H9 (cell line): Measurements from ENCODE around the gene RPRD1B. TPM values are rescaled to one million over a fixed set of nuclear protein-coding genes. Genes with fewer than 3 reads are reported as not detected.

ENCODE experiments used
- DNase-seq: peaks from one replicate; pipeline ENCODE4 v3.0.0-alpha.2; 2017
- H2AFZ ChIP-seq: one replicate; pipeline ENCODE4 v1.6.1; 2013; ENCODE audit warnings: mild to moderate bottlenecking, low read length, control low read depth, moderate library complexity
- H2AK5ac ChIP-seq: 2 replicates; pipeline ENCODE4 v1.6.1; 2013; ENCODE audit warnings: low read length, control low read depth, mixed read lengths; ENCODE audit not compliant: insufficient read length
- H2BK120ac ChIP-seq: one replicate; pipeline ENCODE4 v1.6.1; 2013; ENCODE audit warnings: low read depth, mild to moderate bottlenecking, low read length, control low read depth, inconsistent platforms; ENCODE audit not compliant: poor library complexity, severe bottlenecking
- H2BK12ac ChIP-seq: 2 replicates; pipeline ENCODE4 v1.6.1; 2013; ENCODE audit warnings: low read length, control low read depth, mixed read lengths, low read depth; ENCODE audit not compliant: insufficient read length
- H2BK15ac ChIP-seq: 2 replicates; pipeline ENCODE4 v1.6.1; 2013; ENCODE audit warnings: low read depth, low read length, control low read depth
- H2BK20ac ChIP-seq: one replicate; pipeline ENCODE4 v1.6.1; 2013; ENCODE audit warnings: low read depth, mild to moderate bottlenecking, low read length, control low read depth, inconsistent platforms; ENCODE audit not compliant: poor library complexity, severe bottlenecking
- H2BK5ac ChIP-seq: 2 replicates; pipeline ENCODE4 v1.6.1; 2013; ENCODE audit warnings: low read length, control low read depth, mixed read lengths; ENCODE audit not compliant: insufficient read length
- H3K14ac ChIP-seq: 2 replicates; pipeline ENCODE4 v1.6.1; 2013; ENCODE audit warnings: low read length, control low read depth; ENCODE audit not compliant: insufficient read depth
- H3K18ac ChIP-seq: 2 replicates; pipeline ENCODE4 v1.6.1; 2013; ENCODE audit warnings: low read depth, mild to moderate bottlenecking, mixed read lengths, low read length, control low read depth; ENCODE audit not compliant: insufficient read length
- H3K23ac ChIP-seq: 2 replicates; pipeline ENCODE4 v1.6.1; 2013; ENCODE audit warnings: low read length, control low read depth, mixed read lengths, low read depth; ENCODE audit not compliant: insufficient read length
- H3K23me2 ChIP-seq: 2 replicates; pipeline ENCODE4 v1.6.1; 2013; ENCODE audit warnings: low read depth, mild to moderate bottlenecking, mixed read lengths, low read length, control low read depth; ENCODE audit not compliant: insufficient read length, poor library complexity, severe bottlenecking
- H3K27ac ChIP-seq: 2 replicates; pipeline ENCODE4 v1.5.1; 2013; ENCODE audit warnings: low read length, control low read depth, mixed read lengths, low read depth; ENCODE audit not compliant: insufficient read length
- H3K27me3 ChIP-seq: 2 replicates; pipeline ENCODE4 v1.6.1; 2013; ENCODE audit warnings: low read length, control low read depth, inconsistent platforms; ENCODE audit not compliant: insufficient read depth
- H3K4ac ChIP-seq: 2 replicates; pipeline ENCODE4 v1.6.1; 2013; ENCODE audit warnings: low read depth, mild to moderate bottlenecking, control low read depth, inconsistent platforms, low read length, moderate library complexity
- H3K4me1 ChIP-seq: 2 replicates; pipeline ENCODE4 v1.6.1; 2013; ENCODE audit warnings: low read length, control low read depth, inconsistent platforms; ENCODE audit not compliant: insufficient read depth
- H3K4me2 ChIP-seq: 2 replicates; pipeline ENCODE4 v1.6.1; 2013; ENCODE audit warnings: low read length, control low read depth, mixed read lengths; ENCODE audit not compliant: insufficient read length, insufficient read depth
- H3K56ac ChIP-seq: 2 replicates; pipeline ENCODE4 v1.6.1; 2013; ENCODE audit warnings: low read depth, mild to moderate bottlenecking, mixed read lengths, low read length, control low read depth; ENCODE audit not compliant: insufficient read length
- H3K79me1 ChIP-seq: 2 replicates; pipeline ENCODE4 v1.6.1; 2013; ENCODE audit warnings: low read depth, mild to moderate bottlenecking, moderate library complexity, low read length, control low read depth, inconsistent platforms; ENCODE audit not compliant: insufficient read depth, poor library complexity, severe bottlenecking
- H3K79me2 ChIP-seq: 2 replicates; pipeline ENCODE4 v1.6.1; 2013; ENCODE audit warnings: low read length, control low read depth, inconsistent platforms; ENCODE audit not compliant: insufficient read depth
- H3K9ac ChIP-seq: 2 replicates; pipeline ENCODE4 v1.6.1; 2013; ENCODE audit warnings: low read length, control low read depth, mixed read lengths; ENCODE audit not compliant: insufficient read length; ENCODE audit errors: extremely low read depth
- H3K9me3 ChIP-seq: one replicate; pipeline ENCODE4 v1.6.1; 2013; ENCODE audit warnings: low read depth, low read length, inconsistent platforms; ENCODE audit not compliant: control insufficient read depth
- H3T11ph ChIP-seq: one replicate; pipeline ENCODE4 v1.6.1; 2013; ENCODE audit warnings: mild to moderate bottlenecking, low read length, control low read depth, inconsistent platforms
- H4K20me1 ChIP-seq: one replicate; pipeline ENCODE4 v1.6.1; 2013; ENCODE audit not compliant: control insufficient read depth, insufficient read length, insufficient read depth
- H4K5ac ChIP-seq: 2 replicates; pipeline ENCODE4 v1.6.1; 2013; ENCODE audit warnings: low read depth, mild to moderate bottlenecking, mixed read lengths, low read length, control low read depth; ENCODE audit not compliant: insufficient read length
- H4K8ac ChIP-seq: replicated peaks from 2 replicates; pipeline ENCODE4 v1.6.1; 2013; ENCODE audit warnings: low read length, control low read depth, mixed read lengths, low read depth; ENCODE audit not compliant: insufficient read length
- H4K91ac ChIP-seq: 2 replicates; pipeline ENCODE4 v1.6.1; 2013; ENCODE audit warnings: low read depth, mild to moderate bottlenecking, moderate library complexity, mixed read lengths, low read length, control low read depth; ENCODE audit not compliant: insufficient read length
- H3K27ac Mint-ChIP-seq, 3 experiments: 2 replicates in 2 of 3; 3 replicates in 1 of 3; pipeline ENCODE4 v1.8.0; 2020 to 2021; ENCODE audit warnings: mixed read lengths in 3 of 3, mild to moderate bottlenecking in 1 of 3, moderate library complexity in 1 of 3
- H3K27me3 Mint-ChIP-seq: 2 replicates; pipeline ENCODE4 v1.8.0; 2021; ENCODE audit warnings: low read depth, mild to moderate bottlenecking, moderate library complexity, mixed read lengths
- H3K36me3 Mint-ChIP-seq, 3 experiments: 2 replicates in 2 of 3; 3 replicates in 1 of 3; pipeline ENCODE4 v1.8.0; 2020 to 2021; ENCODE audit warnings: low read depth in 3 of 3, mixed read lengths in 3 of 3; ENCODE audit not compliant: insufficient read depth in 1 of 3
- H3K4me1 Mint-ChIP-seq, 2 experiments: 2 replicates each; pipeline ENCODE4 v1.8.0; 2020; ENCODE audit warnings: mixed read lengths in 2 of 2
- H3K4me3 Mint-ChIP-seq, 2 experiments: 2 replicates in 1 of 2; 3 replicates in 1 of 2; pipeline ENCODE4 v1.8.0; 2020 to 2021; ENCODE audit warnings: mild to moderate bottlenecking in 2 of 2, mixed read lengths in 2 of 2, moderate library complexity in 1 of 2
- H3K9me3 Mint-ChIP-seq, 2 experiments: 2 replicates in 1 of 2; 3 replicates in 1 of 2; pipeline ENCODE4 v1.8.0; 2020; ENCODE audit warnings: mild to moderate bottlenecking in 2 of 2, mixed read lengths in 2 of 2, moderate library complexity in 1 of 2
- CTCF ChIP-seq: fragments of 200-600 bp; sonication (generic); conservative IDR thresholded peaks from 3 replicates; pipeline ENCODE4 v1.8.0; 2021; ENCODE audit warnings: antibody characterized with exemption, mild to moderate bottlenecking
- WGBS: extraction: QIAGEN DNeasy Blood & Tissue Kit; methylation state at CpG from one replicate; pipeline ENCODE4 v1.1.7; 2013; ENCODE audit warnings: missing lambda C conversion rate, low lambda C conversion rate, mixed read lengths; ENCODE audit not compliant: insufficient read length; ENCODE audit errors: extremely low coverage; 5-methylcytosine and 5-hydroxymethylcytosine counted together
- total RNA-seq: library from RNA; stranded (reverse); gene quantifications from 2 replicates; pipeline ENCODE4 v1.2.1, GENCODE V29; 2021

RPRD1B gene
- total RNA-seq, 1 experiment from 2014 or later: 34.3 TPM

GRCh38 chr20:38079353-38079752 lies 45.8 kb downstream of the RPRD1B start:
- DNase-seq: no peak
- H3K4me2 ChIP-seq: no peak overlapping the region
- no peak overlapping the region for H3K27ac Mint-ChIP-seq
- H2AK5ac ChIP-seq: no peak overlapping the region
- no peaks in the 10 kb centered on the region for H3K23me2 ChIP-seq
- H3K27me3 ChIP-seq: no peaks in the 10 kb centered on the region
- no peak for TF ChIP-seq CTCF
- no peak overlapping the region for H3K27ac ChIP-seq
- no peaks in the 10 kb centered on the region for H3K4me1 ChIP-seq
- no peak overlapping the region for H2AFZ ChIP-seq
- H3K79me2 ChIP-seq: peaks cover 1% of the 10 kb centered on the region; the same call in 1 of the 2 replicates
- no peak overlapping the region for H4K5ac ChIP-seq
- H4K8ac ChIP-seq: no peak overlapping the region
- H3K27me3 Mint-ChIP-seq: no peaks in the 10 kb centered on the region
- H2BK15ac ChIP-seq: no peak overlapping the region
- H3K9ac ChIP-seq: no peak overlapping the region
- H4K91ac ChIP-seq: no peak overlapping the region
- H3K14ac ChIP-seq: no peak overlapping the region
- no peak overlapping the region for H2BK5ac ChIP-seq
- H3T11ph ChIP-seq: no peak overlapping the region
- H4K20me1 ChIP-seq: no peaks in the 10 kb centered on the region
- no peak overlapping the region for H3K4ac ChIP-seq
- peaks cover 3% of the 10 kb centered on the region for H3K79me1 ChIP-seq
- H3K4me3 Mint-ChIP-seq: no peak overlapping the region
- H3K4me1 Mint-ChIP-seq: peaks cover 8% of the 10 kb centered on the region in 2 experiments
- H3K18ac ChIP-seq: no peak overlapping the region
- no peak overlapping the region for H2BK20ac ChIP-seq
- H3K23ac ChIP-seq: no peak overlapping the region
- WGBS: no CpG with 5 or more reads among the region's 3 CpGs
- no peak overlapping the region for H3K56ac ChIP-seq
- no peak overlapping the region for H2BK12ac ChIP-seq
- no peaks in the 10 kb centered on the region for H3K9me3 ChIP-seq
- peaks cover 25 to 54% (median 50%) of the 10 kb centered on the region in 3 experiments; a peak in 6 of 7 replicates for H3K36me3 Mint-ChIP-seq
- no peak overlapping the region for H2BK120ac ChIP-seq
- H3K9me3 Mint-ChIP-seq: no peaks in the 10 kb centered on the region
